IPS-11a (cell line): ENCODE results near the gene ZNF521.

ENCODE experiments used
- H3K4me3 ChIP-seq: one replicate; pipeline ENCODE4 v1.5.1; 2013; ENCODE audit warnings: low read depth, low read length, control low read depth

The ZNF521 gene

DNA sequence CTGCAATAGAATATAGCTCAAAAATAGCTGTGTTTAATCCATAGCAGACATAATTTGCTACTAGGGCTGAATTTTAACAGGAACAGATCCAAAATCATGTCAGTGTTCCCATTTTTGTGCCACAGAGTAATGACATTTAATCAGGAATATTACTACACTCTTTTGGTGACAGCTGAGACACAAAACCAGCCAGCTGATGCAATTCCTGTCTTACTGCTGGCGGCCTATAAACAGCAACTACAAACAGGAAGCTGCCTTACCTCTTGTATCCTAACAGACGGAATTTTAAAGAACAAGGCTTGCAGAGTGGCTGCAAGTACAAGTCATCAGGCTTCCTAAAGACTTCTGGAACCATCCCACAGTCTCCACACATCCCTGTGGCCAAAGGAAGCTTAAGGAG lies 218.1 kb downstream of the ZNF521 start:
- H3K4me3 ChIP-seq, result no peak overlapping the region

DNA sequence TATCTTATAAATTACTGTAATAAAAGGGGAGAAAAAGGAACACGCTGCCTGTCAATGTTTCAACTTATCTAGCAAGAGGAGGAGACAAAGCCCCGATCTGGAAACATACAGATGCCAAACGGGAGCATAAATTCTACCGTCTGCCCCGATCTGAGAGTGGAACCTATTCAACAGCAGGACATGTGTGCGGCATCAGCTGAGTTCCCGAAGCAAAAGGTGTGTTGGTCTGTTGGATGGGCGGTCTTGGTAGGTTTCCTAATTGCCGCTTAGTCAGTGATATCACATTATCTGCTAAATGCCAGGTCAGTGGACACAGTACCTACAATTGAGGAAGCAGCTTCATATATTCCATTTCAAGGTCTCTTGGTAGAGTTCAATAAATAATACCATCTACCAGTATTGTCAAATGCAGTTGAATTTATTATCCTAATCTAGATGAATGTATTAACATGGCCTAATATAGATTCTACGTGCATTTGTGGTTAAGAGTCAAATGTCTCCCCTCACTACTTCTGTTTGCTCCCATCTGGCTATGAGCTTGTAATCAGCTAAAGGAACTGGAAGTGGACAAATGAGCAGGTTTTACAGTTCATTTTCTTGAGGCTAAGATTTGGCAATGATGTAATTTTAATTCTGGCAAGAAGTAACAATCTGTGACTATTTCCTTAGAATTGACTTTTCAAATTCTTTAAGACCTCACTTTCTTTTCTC lies 219.0 kb downstream of the ZNF521 start:
- H3K4me3 ChIP-seq, result no peak overlapping the region

DNA sequence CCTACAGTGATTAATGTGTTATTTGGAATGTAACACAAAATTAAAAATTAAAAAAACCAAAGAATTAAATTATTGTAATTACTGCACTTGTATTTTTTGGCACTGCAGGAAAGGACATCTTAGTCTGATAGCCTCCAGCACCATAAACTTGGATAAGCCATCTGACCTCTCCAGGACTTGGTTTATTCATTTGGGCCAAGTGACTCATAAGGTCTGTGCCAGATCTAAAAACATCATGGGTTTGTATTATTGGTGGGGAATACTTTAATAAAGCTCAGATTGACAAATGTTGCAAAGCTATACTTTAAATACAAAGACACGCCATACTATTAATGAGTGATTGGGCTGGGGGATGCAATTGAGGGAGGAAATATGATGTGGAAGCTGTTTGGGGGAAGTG lies 225.2 kb downstream of the ZNF521 start:
- H3K4me3 ChIP-seq, result no peak overlapping the region

DNA sequence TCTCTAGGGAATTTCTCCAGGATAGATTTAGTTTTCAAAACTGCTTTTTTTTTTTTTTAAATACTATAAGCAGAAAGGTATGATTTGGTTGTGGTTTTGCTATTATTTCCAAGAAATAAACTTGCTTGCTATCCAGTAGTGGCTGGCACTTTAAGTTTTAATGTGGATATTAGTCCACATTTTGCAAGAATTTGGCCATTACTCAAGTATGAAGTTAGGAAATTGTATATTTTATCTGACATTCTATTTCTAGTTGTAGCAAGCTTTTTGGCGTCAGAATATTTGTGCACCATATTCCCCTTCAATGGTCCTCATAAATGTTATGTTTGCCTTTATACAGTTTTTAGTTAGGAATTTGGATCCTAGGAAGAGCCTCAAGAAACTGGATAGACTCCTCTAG lies 226.3 kb downstream of the ZNF521 start:
- no peak overlapping the region for H3K4me3 ChIP-seq

DNA sequence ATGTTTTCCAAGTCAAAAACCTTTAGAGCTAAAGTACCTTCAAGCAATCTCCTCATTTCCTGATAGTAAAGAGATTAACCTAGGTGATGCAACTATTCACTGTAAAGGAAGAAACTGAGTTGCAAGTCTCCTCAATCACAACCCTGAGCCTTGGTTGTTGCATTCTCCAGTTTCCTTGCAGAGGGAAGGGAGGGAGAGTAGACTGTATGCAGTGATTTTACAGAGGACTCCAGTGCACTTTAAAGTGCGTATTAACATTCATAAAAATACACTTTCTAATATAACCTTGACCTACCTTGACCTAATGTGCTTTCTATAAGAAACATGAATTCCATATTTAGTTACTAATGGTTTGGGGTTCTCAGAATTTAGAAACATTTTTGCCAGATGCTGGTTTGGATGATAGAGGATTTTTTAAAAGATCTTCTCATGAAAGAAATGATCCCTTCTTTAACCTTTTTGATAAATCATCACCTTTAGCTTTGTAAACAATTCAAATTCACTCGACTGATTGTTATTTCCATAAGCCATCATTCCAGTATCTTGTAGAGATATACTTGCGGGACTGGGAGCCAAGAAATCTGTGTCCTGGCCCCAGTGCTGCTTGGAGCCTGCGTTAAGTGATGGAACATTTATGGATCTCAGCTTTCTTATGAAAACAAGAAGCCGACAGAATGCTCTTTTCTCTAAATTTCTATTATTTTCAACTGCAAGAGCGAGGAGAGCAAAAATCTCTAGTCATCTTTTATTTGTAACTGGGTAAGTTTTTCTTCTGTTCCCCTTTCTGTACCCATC lies 228.3 kb downstream of the ZNF521 start:
- H3K4me3 ChIP-seq, result no peak overlapping the region

DNA sequence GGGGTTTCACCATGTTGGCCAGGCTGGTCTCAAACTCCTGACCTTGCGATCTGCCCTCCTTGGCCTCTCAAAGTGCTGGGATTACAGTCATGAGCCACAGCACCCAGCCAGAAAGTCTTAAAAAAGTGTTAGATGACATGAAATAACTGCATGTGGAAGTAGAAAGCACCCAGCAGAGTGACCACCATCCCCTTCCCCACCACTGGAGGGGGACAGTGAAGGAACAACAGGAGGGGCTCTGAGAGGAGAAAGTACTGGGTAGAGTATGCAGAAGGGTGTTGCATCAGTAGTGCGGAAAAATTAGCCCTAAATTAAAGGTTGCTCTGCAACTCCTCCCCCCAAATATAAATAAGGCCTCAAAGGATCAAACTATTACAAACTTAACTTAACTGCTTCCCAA lies 230.5 kb downstream of the ZNF521 start:
- no peak overlapping the region for H3K4me3 ChIP-seq

DNA sequence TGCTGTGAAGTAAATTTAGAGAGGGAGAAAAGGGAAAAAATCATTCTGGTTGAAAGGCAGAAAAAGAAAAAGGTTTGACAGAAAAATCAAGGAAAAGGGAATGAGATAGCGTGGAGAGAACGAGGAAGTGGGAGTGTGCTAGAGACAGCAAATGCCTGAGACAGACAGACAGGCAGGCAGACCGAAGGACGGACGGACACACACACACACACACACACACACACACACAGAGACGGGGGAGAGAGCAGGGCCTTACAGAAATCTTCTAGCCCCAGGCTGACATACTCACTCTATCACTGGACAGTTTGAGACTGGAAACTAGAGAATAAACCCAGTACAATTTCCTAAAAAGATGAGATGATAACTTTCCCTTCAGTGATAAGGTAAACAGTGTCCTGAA lies 238.4 kb downstream of the ZNF521 start:
- H3K4me3 ChIP-seq, result no peak overlapping the region

DNA sequence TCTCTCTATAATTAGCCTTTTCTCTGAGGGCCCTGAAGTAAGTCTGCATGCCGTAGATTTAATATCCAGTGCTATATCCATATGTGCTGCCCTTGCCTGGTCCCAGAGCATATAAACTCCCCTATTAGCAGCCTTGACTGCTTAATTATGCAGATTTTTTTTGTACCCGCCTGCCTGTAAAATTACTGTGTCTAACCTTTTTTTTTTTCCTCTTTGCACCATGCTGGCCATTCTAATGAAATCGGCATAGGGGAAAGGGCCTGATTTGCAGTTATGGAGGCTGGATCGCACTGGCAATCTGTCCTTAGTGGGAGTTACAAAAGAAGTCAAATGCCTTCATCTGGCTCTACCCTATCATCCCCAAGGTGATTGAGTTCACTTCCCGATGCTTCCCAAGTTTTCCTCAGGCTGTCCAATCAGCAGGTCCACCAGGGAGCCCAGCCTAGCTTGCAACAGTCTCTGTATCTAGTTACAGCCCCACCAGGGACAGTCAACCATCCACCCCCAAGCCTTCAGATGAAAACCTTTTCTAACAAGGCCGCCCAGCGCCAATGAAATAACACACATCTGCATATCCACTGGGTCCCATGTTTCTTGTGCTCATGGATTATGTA lies 239.0 kb downstream of the ZNF521 start:
- H3K4me3 ChIP-seq, result no peak overlapping the region

DNA sequence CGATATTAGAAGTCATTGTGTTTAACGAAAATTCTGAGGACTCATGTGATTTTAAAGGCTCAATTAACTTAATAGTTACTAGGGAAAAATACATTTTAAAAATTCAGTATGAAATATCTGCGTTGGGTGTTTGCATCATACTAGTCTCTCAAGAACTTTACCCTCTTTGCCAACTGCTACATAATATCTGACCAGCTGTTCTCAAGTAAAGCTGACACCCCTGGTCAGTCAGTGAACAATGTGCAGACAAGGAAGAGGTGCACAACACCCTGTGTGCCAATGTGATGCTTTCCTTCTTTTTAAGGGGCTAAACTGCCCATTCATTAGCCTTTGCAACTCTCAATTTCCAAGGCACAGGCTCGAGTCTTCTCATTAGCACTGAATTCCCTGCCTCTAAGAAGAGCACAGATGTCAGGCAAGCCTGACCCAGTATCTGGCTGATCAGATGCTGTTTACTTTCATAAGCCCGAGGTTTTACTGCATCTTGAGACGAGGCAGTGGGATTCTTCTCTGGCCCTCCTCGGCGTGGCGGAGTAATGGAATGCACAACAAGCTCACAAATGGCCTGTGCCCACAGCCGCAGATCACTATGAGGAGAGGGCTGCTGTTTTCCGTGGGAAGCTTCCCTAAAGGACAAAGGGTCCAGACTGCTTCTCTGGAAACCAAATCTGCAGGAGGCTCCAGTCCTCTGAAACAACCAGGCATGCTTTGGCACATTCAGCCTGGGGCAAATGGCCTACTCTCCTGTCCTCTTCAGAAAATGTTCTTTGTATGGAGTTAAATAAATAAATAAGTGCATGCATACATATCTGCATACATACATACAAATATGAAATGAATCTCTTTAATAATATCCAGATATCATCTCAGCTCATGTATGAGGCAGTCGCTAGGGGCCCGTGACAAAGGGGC lies 240.3 kb downstream of the ZNF521 start:
- no peak overlapping the region for H3K4me3 ChIP-seq

DNA sequence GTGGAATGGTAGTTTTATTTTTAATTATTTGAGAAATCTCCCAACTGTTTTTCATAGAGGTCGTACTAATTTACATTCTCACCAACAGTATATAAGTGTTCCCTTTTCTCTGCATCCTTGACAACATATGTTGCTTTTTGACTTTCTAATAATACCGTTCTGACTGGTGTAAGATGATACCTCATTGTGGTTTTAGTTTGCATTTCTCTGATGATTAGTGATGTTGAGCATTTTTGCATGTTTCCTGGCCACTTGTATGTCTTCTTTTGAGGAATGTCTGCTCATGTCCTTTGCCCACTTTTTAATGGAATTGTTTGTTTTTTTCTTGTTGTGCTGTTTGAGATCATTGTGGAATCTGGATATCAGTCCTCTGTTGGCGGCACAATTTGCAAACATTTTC lies 242.5 kb downstream of the ZNF521 start:
- H3K4me3 ChIP-seq, result no peak overlapping the region

DNA sequence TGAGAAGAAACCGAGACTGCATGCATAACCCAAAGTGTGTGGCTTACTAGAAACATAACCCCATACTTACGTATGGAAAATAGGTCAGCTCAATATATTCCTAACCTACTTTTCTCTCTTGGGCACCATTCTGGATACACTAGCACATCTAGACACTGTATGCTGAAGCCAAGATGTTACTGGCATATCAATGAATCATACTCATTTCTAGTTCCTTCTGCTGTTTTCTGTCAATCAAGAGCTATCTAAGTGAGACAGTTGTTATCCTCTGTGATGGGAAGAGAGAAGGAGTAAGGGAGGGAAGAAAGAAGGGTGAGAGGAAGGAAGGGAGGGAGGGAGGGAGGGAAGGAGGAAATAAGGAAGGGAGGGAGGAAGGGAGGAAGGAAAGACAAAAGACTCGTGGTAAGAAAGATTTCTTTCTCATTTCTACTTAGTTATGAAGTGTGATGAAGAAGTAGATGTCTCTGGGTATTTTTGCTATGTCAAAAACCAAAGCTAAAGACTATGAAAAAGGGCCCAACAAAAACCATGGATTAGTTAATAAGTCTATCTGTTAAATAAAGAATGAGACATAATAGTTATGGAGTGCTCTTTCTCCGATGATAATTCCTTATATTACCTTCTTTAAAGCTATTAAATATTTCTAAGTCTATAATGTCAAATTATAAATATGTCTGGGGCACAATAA lies 248.4 kb downstream of the ZNF521 start:
- no peak overlapping the region for H3K4me3 ChIP-seq

DNA sequence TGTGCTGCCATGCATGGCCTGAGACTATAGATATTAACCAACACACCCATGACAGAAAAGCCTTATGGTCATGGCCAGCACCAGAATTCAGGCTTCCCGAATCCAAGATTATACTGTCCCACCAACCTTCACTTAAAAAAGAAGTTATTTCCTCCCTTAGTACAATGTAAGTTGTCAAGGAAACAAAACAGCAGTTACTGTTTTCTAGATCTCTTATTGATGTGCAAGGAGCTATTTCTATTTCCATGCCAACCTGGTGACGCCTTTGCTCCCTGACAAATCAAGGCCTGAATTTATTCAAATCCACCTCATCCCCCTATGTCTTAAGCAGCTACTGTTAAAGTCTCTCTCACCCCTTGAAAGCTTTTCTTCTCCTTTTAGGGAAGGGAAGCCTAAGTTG lies 249.3 kb downstream of the ZNF521 start:
- no peak overlapping the region for H3K4me3 ChIP-seq

DNA sequence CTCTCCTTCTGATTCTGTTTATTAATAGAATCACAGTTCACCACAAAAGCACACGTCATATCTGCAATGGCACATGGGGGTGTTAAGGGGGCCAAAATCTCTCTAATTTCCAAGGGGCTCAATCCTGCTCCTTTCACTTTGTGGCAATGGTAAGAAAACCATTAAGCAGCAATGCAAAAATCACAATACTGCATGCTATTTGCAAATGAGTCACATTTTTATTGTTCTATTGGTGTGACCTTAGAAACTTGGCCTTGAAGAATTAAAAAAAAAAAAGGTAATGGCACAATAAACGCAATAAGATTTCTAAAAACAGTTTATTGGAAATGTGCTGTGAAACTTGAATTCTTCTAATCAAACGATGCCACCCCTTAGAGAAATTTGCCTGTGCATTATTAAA lies 251.5 kb downstream of the ZNF521 start:
- H3K4me3 ChIP-seq, result no peak overlapping the region

DNA sequence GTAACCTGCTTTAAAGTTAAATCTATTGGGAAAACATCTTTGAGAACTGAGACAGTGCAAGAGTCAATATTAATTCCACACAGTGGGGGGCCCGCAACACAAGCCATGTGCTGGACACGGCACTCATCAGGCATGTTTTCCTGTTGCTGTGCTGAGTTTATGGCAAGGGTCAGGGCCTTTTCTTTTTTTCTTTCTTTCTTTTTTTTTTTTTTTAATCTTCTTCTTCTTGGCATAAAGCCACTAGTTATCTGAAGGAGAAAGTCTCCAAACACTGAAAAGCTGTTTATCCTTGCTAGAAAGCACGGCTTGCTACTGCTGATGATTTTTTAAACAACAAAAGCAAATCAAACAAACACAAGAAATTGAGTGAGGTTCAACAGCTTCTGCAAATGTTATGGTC lies 252.1 kb downstream of the ZNF521 start:
- H3K4me3 ChIP-seq, result no peak overlapping the region

DNA sequence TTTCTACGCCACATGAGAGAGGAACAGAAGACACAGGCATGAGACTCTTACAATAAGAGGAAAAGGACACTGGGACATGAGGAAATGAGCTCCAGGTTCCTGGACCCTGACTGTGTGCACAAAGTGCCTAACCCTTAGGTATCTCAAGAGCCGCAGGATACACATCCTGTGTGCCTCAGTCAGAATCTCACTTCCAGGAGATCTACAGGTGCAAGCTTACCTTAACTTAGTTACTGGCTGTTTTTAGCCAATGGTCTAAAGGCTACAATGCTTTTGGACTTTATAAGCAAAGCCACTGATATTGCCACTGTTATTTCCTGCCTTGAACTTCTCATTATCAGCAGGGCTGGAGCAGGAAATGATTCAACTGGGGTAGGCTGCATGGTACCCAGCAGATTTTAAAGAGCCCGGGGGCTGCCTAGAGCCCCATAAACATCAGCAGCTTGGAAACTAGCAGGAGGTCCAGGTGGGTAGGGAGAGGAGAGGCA lies 254.4 kb downstream of the ZNF521 start:
- no peak overlapping the region for H3K4me3 ChIP-seq

DNA sequence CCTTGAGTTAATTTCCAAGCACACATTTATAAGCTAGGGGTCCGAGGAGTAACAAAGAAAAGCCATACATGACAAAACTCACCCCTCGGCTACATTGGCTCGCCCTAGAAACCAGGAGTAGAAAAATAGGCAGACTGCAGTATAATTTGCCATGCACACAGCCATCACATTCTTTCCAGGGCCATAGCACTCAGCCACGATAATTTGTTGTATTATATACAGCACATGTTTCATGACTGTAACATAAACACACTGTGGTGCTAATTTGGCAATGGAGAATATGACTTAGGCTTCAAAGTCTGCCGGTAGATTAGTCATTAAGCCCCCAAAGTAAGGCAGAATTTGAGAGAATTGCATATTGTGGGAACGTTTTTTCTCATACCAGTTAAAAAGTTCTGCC lies 254.9 kb downstream of the ZNF521 start:
- H3K4me3 ChIP-seq, result no peak overlapping the region

DNA sequence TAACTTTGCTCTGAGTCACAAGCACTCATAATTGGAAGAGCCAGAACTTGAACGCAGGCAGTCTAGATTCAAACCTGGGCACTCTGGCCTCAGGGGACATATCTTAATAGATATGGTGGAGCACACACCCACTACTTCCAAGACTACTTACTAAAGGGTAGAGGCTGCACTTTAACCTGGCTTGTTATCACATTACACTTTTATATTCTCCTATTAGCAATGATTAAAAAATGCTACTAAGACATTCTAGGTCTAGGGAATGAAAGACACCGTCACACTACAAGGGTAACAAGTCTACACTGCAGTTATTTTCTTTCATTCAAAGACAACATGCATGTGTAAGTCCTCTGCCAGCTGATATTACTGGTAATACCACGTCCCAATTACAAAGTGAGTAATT lies 258.8 kb downstream of the ZNF521 start:
- H3K4me3 ChIP-seq, result no peak overlapping the region

DNA sequence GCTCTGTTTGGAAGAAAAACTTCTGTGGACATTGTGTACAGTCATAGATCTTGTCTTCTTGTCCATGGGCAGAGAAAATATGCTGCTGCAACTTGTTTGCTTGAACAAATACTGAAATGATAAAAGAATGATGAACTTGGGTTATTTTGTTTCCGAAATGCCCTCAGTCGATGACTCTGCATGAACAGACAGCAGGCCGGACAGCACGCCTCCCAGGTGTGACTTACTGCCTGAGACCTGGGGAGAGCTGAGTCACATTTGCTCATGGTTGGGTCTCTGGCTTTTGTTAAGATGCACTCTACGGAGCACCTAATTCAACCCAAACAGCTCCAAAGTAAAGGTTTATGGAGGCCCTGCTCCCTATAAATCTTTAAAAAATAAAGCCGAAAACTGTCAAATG lies 262.5 kb downstream of the ZNF521 start:
- no peak overlapping the region for H3K4me3 ChIP-seq

DNA sequence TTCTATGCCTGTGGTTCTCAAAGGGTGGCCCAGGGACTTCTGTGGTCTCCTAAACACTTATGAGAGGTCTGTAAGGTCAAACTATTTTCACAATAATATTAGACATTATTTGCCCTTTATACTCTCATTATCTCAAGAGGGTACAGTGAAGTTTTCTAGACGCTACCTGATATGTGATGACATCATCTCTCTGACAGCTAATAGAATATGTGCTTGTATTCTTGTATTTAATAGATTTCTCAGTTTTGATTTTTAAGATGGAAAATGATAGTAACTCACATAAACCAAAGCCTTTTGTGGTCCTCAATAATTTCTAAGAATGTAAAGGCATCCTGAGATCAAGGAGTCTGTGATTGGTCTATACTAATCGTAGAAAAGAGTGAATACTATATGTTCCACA lies 265.1 kb downstream of the ZNF521 start:
- no peak overlapping the region for H3K4me3 ChIP-seq

DNA sequence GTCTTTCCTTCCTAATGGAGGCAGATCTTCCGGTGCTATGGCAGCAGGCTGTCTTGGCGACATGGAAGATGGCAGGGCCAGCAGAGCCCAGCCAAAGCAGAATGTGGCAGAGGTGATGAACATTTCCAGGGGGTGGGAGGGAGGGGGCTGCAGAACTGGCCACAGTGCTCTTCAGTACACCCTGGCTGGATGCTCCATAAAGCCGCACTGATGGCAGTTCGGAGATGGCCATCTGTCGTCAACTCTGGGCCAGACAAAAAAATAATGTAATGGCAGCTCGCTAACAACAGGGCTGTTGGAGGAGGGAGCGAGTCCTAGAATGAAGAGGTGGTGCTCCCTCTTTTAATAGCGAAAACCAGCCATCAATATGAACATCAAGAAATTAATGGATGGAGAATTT lies 271.0 kb downstream of the ZNF521 start:
- H3K4me3 ChIP-seq, result no peak overlapping the region
